ENCODE data around the gene CBY2. TPM values are rescaled to one million over a fixed set of nuclear protein-coding genes. Genes with fewer than 3 reads are reported as not detected.
A peak's percentile ranks its signal among the peaks of the same experiment; 100 is the strongest.

CBY2 gene
- total RNA-seq, 1 experiment from 2014 or later, result not detected

DNA sequence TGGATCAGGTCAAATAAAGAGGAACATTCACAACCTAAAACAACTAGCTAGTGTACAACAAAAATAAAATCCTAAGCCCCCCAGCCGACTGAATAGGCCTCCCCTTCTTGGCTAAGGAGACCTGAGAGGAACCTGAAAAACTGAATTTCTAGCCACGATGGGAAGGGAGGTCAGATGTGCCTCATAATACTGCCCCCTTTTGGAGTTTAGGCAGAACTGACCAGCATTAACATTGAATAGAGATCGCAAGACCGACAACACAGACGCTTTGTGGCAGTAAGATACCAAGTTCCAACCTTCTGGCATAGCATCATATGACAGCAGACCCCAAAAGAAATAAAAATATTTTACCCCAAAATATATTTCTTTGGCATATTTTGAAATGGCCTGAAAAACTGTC, 15.9 kb downstream of the CBY2 start:
- peaks cover 2% of the 10 kb centered on the region; the same call in 1 of the 2 replicates for H3K27me3 Mint-ChIP-seq (ENCODE audit: low read depth)
- Histone ChIP-seq H3K4me1 (ENCODE audit: insufficient read depth, low read length) (no peaks in the 10 kb centered on the region), H3K18ac (ENCODE audit: insufficient read length, low read depth, low read length) (no peak overlapping the region), H2BK5ac (ENCODE audit: insufficient read length, low read length) (no peak overlapping the region), H4K8ac (replicated peaks; ENCODE audit: insufficient read length, low read depth, low read length) (no peak overlapping the region), H4K5ac (ENCODE audit: insufficient read length, low read depth, low read length) (no peak overlapping the region), H2BK120ac (ENCODE audit: low read depth, low read length, poor library complexity, severe bottlenecking) (no peak overlapping the region), H2BK12ac (ENCODE audit: insufficient read length, low read depth, low read length) (no peak overlapping the region), H3K4me2 (ENCODE audit: insufficient read depth, insufficient read length, low read length) (no peak overlapping the region), H3T11ph (ENCODE audit: low read length) (no peak overlapping the region), H2AK5ac (ENCODE audit: insufficient read length, low read length) (no peak overlapping the region), H3K56ac (ENCODE audit: insufficient read length, low read depth, low read length) (no peak overlapping the region), H3K4ac (ENCODE audit: low read depth, low read length) (no peak overlapping the region), H3K9ac (ENCODE audit: extremely low read depth, insufficient read length, low read length) (no peak overlapping the region), H3K9me3 (ENCODE audit: control insufficient read depth, low read depth, low read length) (no peaks in the 10 kb centered on the region), H3K27me3 (ENCODE audit: insufficient read depth, low read length) (no peaks in the 10 kb centered on the region), H3K14ac (ENCODE audit: insufficient read depth, low read length) (no peak overlapping the region), H3K79me1 (ENCODE audit: insufficient read depth, low read depth, low read length, poor library complexity, severe bottlenecking) (no peaks in the 10 kb centered on the region), H2BK15ac (ENCODE audit: low read depth, low read length) (no peak overlapping the region), H3K27ac (ENCODE audit: insufficient read length, low read depth, low read length) (no peak overlapping the region), H3K79me2 (ENCODE audit: insufficient read depth, low read length) (no peaks in the 10 kb centered on the region), H3K23ac (ENCODE audit: insufficient read length, low read depth, low read length) (no peak overlapping the region), H4K91ac (ENCODE audit: insufficient read length, low read depth, low read length) (no peak overlapping the region), H2AFZ (ENCODE audit: low read length) (no peak overlapping the region), H4K20me1 (ENCODE audit: control insufficient read depth, insufficient read depth, insufficient read length) (no peaks in the 10 kb centered on the region), H2BK20ac (ENCODE audit: low read depth, low read length, poor library complexity, severe bottlenecking) (no peak overlapping the region), H3K23me2 (ENCODE audit: insufficient read length, low read depth, low read length, poor library complexity, severe bottlenecking) (no peaks in the 10 kb centered on the region)
- TF ChIP-seq, protein P1, sequence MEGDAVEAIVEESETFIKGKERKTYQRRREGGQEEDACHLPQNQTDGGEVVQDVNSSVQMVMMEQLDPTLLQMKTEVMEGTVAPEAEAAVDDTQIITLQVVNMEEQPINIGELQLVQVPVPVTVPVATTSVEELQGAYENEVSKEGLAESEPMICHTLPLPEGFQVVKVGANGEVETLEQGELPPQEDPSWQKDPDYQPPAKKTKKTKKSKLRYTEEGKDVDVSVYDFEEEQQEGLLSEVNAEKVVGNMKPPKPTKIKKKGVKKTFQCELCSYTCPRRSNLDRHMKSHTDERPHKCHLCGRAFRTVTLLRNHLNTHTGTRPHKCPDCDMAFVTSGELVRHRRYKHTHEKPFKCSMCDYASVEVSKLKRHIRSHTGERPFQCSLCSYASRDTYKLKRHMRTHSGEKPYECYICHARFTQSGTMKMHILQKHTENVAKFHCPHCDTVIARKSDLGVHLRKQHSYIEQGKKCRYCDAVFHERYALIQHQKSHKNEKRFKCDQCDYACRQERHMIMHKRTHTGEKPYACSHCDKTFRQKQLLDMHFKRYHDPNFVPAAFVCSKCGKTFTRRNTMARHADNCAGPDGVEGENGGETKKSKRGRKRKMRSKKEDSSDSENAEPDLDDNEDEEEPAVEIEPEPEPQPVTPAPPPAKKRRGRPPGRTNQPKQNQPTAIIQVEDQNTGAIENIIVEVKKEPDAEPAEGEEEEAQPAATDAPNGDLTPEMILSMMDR (conservative IDR thresholded peaks at IDR 0.05), result peak; percentile 83
- WGBS (ENCODE audit: extremely low coverage, insufficient read length, low lambda C conversion rate), result no CpG with 5 or more reads among the region's 5 CpGs
- H3K27ac Mint-ChIP-seq, result peak overlapping the region in 1 of 3 experiments; percentile 75; a peak in 1 of 7 replicates
- no peaks in the 10 kb centered on the region; a peak in 1 of 5 replicates for H3K9me3 Mint-ChIP-seq
- DNase-seq, result peak; percentile 41
- no peak overlapping the region for H3K4me3 Mint-ChIP-seq
- peaks cover 11 to 14% of the 10 kb centered on the region in 2 experiments for H3K4me1 Mint-ChIP-seq
- H3K36me3 Mint-ChIP-seq (ENCODE audit: insufficient read depth in 1 of 3, low read depth in 3 of 3), result no peaks in the 10 kb centered on the region
